ENCODE results near the gene S100A14. TPM values are rescaled to one million over a fixed set of nuclear protein-coding genes. Genes with fewer than 3 reads are reported as not detected.
"Not testable (repeated sequence)": the region's sequence is repeated elsewhere in the genome, so short reads cannot be mapped to it uniquely, and the experiment has no call there.

The S100A14 gene
- total and polyA plus RNA-seq, 2 of the 13 experiments (the other 11 are each of a cell fraction or from before 2014, with no cell fraction given), result 1.4 to 7.7 TPM

GRCh38 chr1:153588482-153588881, 27.6 kb downstream of the S100A14 start (continued):
- TF ChIP-seq, protein P1, sequence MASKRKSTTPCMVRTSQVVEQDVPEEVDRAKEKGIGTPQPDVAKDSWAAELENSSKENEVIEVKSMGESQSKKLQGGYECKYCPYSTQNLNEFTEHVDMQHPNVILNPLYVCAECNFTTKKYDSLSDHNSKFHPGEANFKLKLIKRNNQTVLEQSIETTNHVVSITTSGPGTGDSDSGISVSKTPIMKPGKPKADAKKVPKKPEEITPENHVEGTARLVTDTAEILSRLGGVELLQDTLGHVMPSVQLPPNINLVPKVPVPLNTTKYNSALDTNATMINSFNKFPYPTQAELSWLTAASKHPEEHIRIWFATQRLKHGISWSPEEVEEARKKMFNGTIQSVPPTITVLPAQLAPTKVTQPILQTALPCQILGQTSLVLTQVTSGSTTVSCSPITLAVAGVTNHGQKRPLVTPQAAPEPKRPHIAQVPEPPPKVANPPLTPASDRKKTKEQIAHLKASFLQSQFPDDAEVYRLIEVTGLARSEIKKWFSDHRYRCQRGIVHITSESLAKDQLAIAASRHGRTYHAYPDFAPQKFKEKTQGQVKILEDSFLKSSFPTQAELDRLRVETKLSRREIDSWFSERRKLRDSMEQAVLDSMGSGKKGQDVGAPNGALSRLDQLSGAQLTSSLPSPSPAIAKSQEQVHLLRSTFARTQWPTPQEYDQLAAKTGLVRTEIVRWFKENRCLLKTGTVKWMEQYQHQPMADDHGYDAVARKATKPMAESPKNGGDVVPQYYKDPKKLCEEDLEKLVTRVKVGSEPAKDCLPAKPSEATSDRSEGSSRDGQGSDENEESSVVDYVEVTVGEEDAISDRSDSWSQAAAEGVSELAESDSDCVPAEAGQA (IDR thresholded peaks at IDR 0.05; ENCODE audit: low read depth), result no peak
- TF ChIP-seq, protein P1 (CRISPR knock-in tag; IDR thresholded peaks at IDR 0.05; ENCODE audit: borderline replicate concordance), result no peak
- TF ChIP-seq NPAS2 (CRISPR knock-in tag; IDR thresholded peaks at IDR 0.05; ENCODE audit: borderline replicate concordance) (no peak), FLYWCH1 (CRISPR knock-in tag; IDR thresholded peaks at IDR 0.05) (no peak)
- TF ChIP-seq, protein P2, sequence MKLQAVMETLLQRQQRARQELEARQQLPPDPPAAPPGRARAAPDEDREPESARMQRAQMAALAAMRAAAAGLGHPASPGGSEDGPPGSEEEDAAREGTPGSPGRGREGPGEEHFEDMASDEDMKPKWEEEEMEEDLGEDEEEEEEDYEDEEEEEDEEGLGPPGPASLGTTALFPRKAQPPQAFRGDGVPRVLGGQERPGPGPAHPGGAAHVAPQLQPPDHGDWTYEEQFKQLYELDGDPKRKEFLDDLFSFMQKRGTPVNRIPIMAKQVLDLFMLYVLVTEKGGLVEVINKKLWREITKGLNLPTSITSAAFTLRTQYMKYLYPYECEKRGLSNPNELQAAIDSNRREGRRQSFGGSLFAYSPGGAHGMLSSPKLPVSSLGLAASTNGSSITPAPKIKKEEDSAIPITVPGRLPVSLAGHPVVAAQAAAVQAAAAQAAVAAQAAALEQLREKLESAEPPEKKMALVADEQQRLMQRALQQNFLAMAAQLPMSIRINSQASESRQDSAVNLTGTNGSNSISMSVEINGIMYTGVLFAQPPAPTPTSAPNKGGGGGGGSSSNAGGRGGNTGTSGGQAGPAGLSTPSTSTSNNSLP (IDR thresholded peaks at IDR 0.05; ENCODE audit: low read depth, low read length), result no peak

DNA sequence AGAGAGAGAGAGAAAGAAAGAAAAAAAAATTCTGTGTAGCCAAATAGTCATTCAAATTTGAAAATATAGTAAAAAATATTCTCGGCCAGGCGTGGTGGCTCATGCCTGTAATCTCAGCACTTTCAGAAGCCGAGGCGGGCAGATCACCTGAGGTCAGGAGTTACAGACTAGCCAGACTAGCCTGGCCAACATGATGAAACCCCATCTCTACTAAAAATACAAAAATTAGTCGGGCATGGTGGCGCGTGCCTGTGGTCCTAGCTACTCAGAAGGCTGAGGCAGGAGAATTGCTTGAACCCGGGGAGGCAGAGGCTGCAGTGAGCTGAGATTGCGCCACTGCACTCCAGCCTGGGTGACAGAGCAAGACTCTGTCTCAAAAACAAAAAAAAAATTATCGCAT, 28.1 kb downstream of the S100A14 start:
- H3K27ac ChIP-seq (ENCODE audit: extremely low read length, insufficient read depth, low read length); H3K4me1 ChIP-seq (ENCODE audit: insufficient read depth, low read length); H3K27me3 ChIP-seq (ENCODE audit: control insufficient read depth in 1 of 2, insufficient read depth in 2 of 2, low read length in 2 of 2); ATAC-seq; H3K4me3 ChIP-seq (replicated peaks in 1 of 3; ENCODE audit: insufficient read depth in 1 of 3, low read depth in 2 of 3, low read length in 3 of 3); H3K4me2 ChIP-seq (ENCODE audit: low read depth, low read length); H3K9me3 ChIP-seq (ENCODE audit: low read length); intact Hi-C loops (cut with micrococcal nuclease; ENCODE audit: unreplicated experiment); in situ Hi-C loops (cut with HindIII; ENCODE audit: extremely low pct_ligation_motif_present, low pct_unique_long_range_greater_than_20kb); BruUV-seq (replicated peaks); CTCF ChIA-PET (ENCODE audit: low intra/inter-chr PET ratio, low total read pairs); H2AFZ ChIP-seq (ENCODE audit: low read length); DNase-seq (ENCODE audit: low spot score); H3K79me2 ChIP-seq (ENCODE audit: insufficient read depth, low read length); FAIRE-seq; H3K36me3 ChIP-seq (replicated peaks in 1 of 2; ENCODE audit: control insufficient read depth in 1 of 2, insufficient read depth in 2 of 2, low read length in 2 of 2); H4K20me1 ChIP-seq (ENCODE audit: insufficient read depth, low read length); H3K9ac ChIP-seq (ENCODE audit: insufficient read depth, low read depth, low read length): not testable (repeated sequence)
- POLR2A ChIA-PET, result interaction anchor here (0.7 kb wide), 1 partner anchor 14 kb away, joined by 3 read pairs; no protein-coding TSS in a partner anchor
- WGBS (ENCODE audit: low lambda C conversion rate), result 41% methylated on average over 10 of the region's 10 CpGs

Data from HepG2 (cell line).